ENCODE measurements around the gene GABARAP.

GRCh38 chr17:7243453-7243729, 1.1 kb upstream of the GABARAP start:
- no peak for TF ChIP-seq POLR2A (IDR thresholded peaks at IDR 0.05; ENCODE audit: insufficient read depth in 1 of 2, low read depth in 2 of 2, low read length in 2 of 2)
- no peak for TF ChIP-seq SNAPC5 (CRISPR knock-in tag; IDR thresholded peaks at IDR 0.05; ENCODE audit: borderline replicate concordance)
- TF ChIP-seq BCL3 (CRISPR knock-in tag; IDR thresholded peaks at IDR 0.05): no peak
- no peak for TF ChIP-seq RXRA (CRISPR knock-in tag; IDR thresholded peaks at IDR 0.05)
- no peak for TF ChIP-seq TBL1XR1 (IDR thresholded peaks at IDR 0.05; ENCODE audit: borderline replicate concordance, low read length, partially characterized antibody)
- TF ChIP-seq MEF2D (CRISPR knock-in tag; IDR thresholded peaks at IDR 0.05): no peak
- TF ChIP-seq RFX3 (CRISPR knock-in tag; IDR thresholded peaks at IDR 0.05): no peak
- no peak for TF ChIP-seq SP1 (IDR thresholded peaks at IDR 0.05)
- TF ChIP-seq SP1 (CRISPR knock-in tag; IDR thresholded peaks at IDR 0.05): no peak
- no peak for TF ChIP-seq ZFP36 (IDR thresholded peaks at IDR 0.05; ENCODE audit: borderline replicate concordance, low read depth, low read length, partially characterized antibody)
- TF ChIP-seq ZNF773 (CRISPR knock-in tag; IDR thresholded peaks at IDR 0.05; ENCODE audit: borderline replicate concordance): no peak
- no peak for TF ChIP-seq HDAC6 (IDR thresholded peaks at IDR 0.05; ENCODE audit: low read depth, low read length)
